ENCODE data around the gene DDX20.

DNA sequence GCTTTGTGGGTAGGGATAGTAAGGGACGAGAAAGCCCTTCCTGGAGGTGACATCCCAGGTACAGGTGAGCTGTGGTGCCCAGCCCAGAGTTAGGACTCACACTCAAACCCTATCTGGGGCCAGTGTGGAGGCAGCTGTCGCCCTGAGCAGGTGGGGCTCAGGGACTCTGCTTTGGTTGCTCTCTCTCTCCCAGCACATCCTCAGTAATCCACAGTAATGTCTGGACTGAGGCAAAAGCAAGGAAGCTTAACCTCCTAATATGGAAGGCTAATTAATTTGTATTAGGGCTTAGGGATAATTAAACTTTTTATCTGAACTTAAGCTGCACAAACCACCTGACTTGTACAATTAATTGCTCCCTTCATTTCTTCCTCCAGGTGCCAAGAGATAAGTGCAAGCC is 38.2 kb downstream of the DDX20 start:
- TF ChIP-seq, protein P1, sequence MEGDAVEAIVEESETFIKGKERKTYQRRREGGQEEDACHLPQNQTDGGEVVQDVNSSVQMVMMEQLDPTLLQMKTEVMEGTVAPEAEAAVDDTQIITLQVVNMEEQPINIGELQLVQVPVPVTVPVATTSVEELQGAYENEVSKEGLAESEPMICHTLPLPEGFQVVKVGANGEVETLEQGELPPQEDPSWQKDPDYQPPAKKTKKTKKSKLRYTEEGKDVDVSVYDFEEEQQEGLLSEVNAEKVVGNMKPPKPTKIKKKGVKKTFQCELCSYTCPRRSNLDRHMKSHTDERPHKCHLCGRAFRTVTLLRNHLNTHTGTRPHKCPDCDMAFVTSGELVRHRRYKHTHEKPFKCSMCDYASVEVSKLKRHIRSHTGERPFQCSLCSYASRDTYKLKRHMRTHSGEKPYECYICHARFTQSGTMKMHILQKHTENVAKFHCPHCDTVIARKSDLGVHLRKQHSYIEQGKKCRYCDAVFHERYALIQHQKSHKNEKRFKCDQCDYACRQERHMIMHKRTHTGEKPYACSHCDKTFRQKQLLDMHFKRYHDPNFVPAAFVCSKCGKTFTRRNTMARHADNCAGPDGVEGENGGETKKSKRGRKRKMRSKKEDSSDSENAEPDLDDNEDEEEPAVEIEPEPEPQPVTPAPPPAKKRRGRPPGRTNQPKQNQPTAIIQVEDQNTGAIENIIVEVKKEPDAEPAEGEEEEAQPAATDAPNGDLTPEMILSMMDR (conservative IDR thresholded peaks at IDR 0.05 in 1 of 2, IDR thresholded peaks at IDR 0.05 in 1 of 2; ENCODE audit: extremely low read depth in 1 of 2, insufficient read depth in 1 of 2, low read depth in 1 of 2, low read length in 2 of 2), result no peak
- no peak for TF ChIP-seq EZH2 (IDR thresholded peaks at IDR 0.05; ENCODE audit: borderline replicate concordance, low read length)

Data from mammary epithelial cell (primary cell).